ELF-1 (cell line): ENCODE measurements around the gene RND1.

ENCODE experiments used
- DNase-seq: peaks from one replicate; pipeline ENCODE4 v3.0.0-alpha.2; 2016; ENCODE audit warnings: low read depth, low spot score

The RND1 gene

DNA sequence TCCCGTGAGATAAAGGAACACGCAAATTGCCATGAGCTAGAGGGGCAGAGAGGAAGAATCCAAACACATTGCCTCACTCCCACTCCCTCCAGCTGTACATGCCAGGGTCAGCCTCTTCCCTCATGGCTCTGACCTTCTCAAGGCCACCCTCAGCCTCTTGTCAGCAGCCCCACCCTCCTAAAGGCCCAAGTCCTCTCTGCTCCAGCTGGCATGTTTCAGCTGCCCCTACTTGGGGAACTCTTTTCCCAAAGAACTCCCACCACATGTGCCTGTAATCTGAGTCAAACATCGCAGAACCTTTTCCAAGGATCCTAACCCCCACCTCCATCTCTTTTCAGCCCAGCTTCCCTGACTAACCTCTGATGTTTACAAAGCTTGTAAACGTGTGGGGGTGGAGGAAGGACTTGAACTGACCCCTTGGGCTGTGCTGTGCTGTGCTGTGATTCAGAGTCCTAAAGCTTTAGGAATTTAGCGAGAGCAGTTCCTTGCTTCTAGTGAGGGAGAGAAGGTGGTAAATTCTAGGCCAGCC lies 54.7 kb downstream of the RND1 start:
- DNase-seq, result no peak

DNA sequence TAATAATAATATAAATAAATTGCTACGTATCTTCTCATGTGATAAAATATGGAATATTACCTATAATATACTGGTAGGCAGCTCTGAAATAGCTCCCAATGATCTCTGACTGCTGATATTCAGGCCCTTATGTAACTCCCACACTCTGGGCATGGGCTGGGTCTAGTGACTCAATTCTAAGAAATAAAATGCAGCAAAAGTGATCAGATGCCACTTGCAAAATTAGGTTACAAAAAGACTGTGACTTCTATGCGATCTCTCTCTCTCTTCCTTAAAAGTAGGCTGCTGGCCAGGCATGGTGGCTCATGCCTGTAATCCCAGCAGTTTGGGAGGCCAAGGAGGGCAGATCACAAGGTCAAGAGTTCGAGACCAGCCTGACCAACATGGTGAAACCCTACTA lies 57.7 kb downstream of the RND1 start:
- no peak for DNase-seq
